HEK293T (cell line): ENCODE measurements around the gene MRAS.

Experiments used
- FOXK2 ChIP-seq: fragments of 450-650 bp; IDR thresholded peaks from 2 replicates; pipeline ENCODE4 v1.6.1; 2016; ENCODE audit warnings: mild to moderate bottlenecking
- HDGF ChIP-seq: fragments of 450-650 bp; IDR thresholded peaks from 2 replicates; pipeline ENCODE4 v1.6.1; 2017; ENCODE audit warnings: antibody characterized with exemption, borderline replicate concordance

DNA sequence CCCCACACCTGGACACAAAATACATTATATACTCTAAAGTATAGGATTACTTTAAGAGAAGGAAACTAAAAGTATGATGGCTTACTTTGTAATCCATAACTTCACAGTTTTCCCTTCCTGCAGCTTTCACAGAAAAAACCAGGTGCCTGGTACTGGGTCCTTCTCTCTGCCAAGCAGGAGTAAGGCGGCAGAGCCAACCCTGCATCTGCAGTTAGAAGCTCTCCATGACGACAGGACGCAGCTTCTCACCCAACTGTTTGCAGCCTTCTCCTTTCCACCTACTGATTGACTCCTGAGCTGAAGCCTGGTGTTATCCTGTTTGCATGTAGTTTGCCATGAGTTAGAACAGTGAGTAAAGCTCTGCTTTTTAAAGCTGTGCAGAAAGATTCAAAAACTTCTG lies 6.7 kb downstream of the MRAS start:
- no peak for TF ChIP-seq FOXK2
- no peak for TF ChIP-seq HDGF
